Measurements from ENCODE around the gene PLK5. TPM values are rescaled to one million over a fixed set of nuclear protein-coding genes. Genes with fewer than 3 reads are reported as not detected.

PLK5 gene
- polyA plus RNA-seq, 1 donor from 2014 or later = 3.6 TPM

GRCh38 chr19:1505012-1505411 lies 18.9 kb upstream of the PLK5 start:
- H3K4me2 ChIP-seq (ENCODE audit: low read length) = no peak overlapping the region
- no peaks in the 10 kb centered on the region for H3K36me3 ChIP-seq (ENCODE audit: insufficient read depth, low read length)
- no peaks in the 10 kb centered on the region for H3K79me2 ChIP-seq (replicated peaks; ENCODE audit: insufficient read depth, low read length)
- H3K9ac ChIP-seq (ENCODE audit: low read length) = no peak overlapping the region
- H3K9me3 ChIP-seq (ENCODE audit: low read length) = no peaks in the 10 kb centered on the region
- no peak overlapping the region for H3K4me3 ChIP-seq (ENCODE audit: low read length)
- no peak for TF ChIP-seq SMC3 (conservative IDR thresholded peaks at IDR 0.05; ENCODE audit: poor library complexity)
- TF ChIP-seq TAF1 (IDR thresholded peaks at IDR 0.05; ENCODE audit: low read depth) = no peak
- H3K27ac ChIP-seq (ENCODE audit: low read length) = no peak overlapping the region
- no peak overlapping the region for H2AFZ ChIP-seq (ENCODE audit: low read depth, low read length)
- H3K9me2 ChIP-seq (ENCODE audit: insufficient read depth, low read length) = no peaks in the 10 kb centered on the region
- no peaks in the 10 kb centered on the region for H3F3A ChIP-seq (ENCODE audit: insufficient read depth, low read length, poor library complexity, severe bottlenecking)
- H4K20me1 ChIP-seq (ENCODE audit: insufficient read depth) = no peaks in the 10 kb centered on the region
- peaks cover 5% of the 10 kb centered on the region for H3K27me3 ChIP-seq (ENCODE audit: insufficient read depth, low read depth, low read length)

- TF ChIP-seq CTCF (IDR thresholded peaks at IDR 0.05; ENCODE audit: poor library complexity, severe bottlenecking) (no peak), EZH2 (IDR thresholded peaks at IDR 0.05; ENCODE audit: borderline replicate concordance, insufficient read depth, low read length, poor library complexity, severe bottlenecking) (no peak), SMC3 (conservative IDR thresholded peaks at IDR 0.05; ENCODE audit: poor library complexity) (no peak), RAD21 (conservative IDR thresholded peaks at IDR 0.05) (no peak)
- H2AFZ ChIP-seq (ENCODE audit: low read depth, low read length) = no peak overlapping the region
- no peak overlapping the region for H3K4me2 ChIP-seq (ENCODE audit: low read length)
- no peak overlapping the region for H3K27ac ChIP-seq (ENCODE audit: low read length)
- peaks cover 5% of the 10 kb centered on the region for H3K27me3 ChIP-seq (ENCODE audit: insufficient read depth, low read depth, low read length)
- no peak overlapping the region for H3K9ac ChIP-seq (ENCODE audit: low read length)
- H3K9me2 ChIP-seq (ENCODE audit: insufficient read depth, low read length) = no peaks in the 10 kb centered on the region
- H4K20me1 ChIP-seq (ENCODE audit: insufficient read depth) = no peaks in the 10 kb centered on the region
- no peaks in the 10 kb centered on the region for H3K79me2 ChIP-seq (replicated peaks; ENCODE audit: insufficient read depth, low read length)
- H3K36me3 ChIP-seq (ENCODE audit: insufficient read depth, low read length) = no peaks in the 10 kb centered on the region
- no peaks in the 10 kb centered on the region for H3K9me3 ChIP-seq (ENCODE audit: low read length)
- H3F3A ChIP-seq (ENCODE audit: insufficient read depth, low read length, poor library complexity, severe bottlenecking) = no peaks in the 10 kb centered on the region
- no peak overlapping the region for H3K4me3 ChIP-seq (ENCODE audit: low read length)
Measured at GRCh38 chr19:1505991-1506881, 17.6 kb upstream of the PLK5 start.

GRCh38 chr19:1507192-1507660 lies 16.7 kb upstream of the PLK5 start:
- TF ChIP-seq REST (IDR thresholded peaks at IDR 0.05; ENCODE audit: borderline replicate concordance) = no peak
- TF ChIP-seq CTCF (IDR thresholded peaks at IDR 0.05; ENCODE audit: poor library complexity, severe bottlenecking) = no peak
- TF ChIP-seq POLR2AphosphoS5 (IDR thresholded peaks at IDR 0.05) = no peak
- no peak for TF ChIP-seq MXI1 (conservative IDR thresholded peaks at IDR 0.05; ENCODE audit: poor library complexity, severe bottlenecking)
- no peak for TF ChIP-seq EZH2 (IDR thresholded peaks at IDR 0.05; ENCODE audit: borderline replicate concordance, insufficient read depth, low read length, poor library complexity, severe bottlenecking)
- TF ChIP-seq TAF1 (IDR thresholded peaks at IDR 0.05; ENCODE audit: low read depth) = no peak
- no peak for TF ChIP-seq EP300 (conservative IDR thresholded peaks at IDR 0.05; ENCODE audit: poor library complexity, severe bottlenecking)
- no peaks in the 10 kb centered on the region for H3K36me3 ChIP-seq (ENCODE audit: insufficient read depth, low read length)

More at GRCh38 chr19:1507192-1507660, 16.7 kb upstream of the PLK5 start:
- Histone ChIP-seq H3K4me3 (ENCODE audit: low read length) (peak overlapping the region; percentile 73), H3K9me3 (ENCODE audit: low read length) (no peaks in the 10 kb centered on the region), H4K20me1 (ENCODE audit: insufficient read depth) (no peaks in the 10 kb centered on the region), H3K4me2 (ENCODE audit: low read length) (no peak overlapping the region), H2AFZ (ENCODE audit: low read depth, low read length) (peak overlapping the region; percentile 30), H3K27me3 (ENCODE audit: insufficient read depth, low read depth, low read length) (peaks cover 13% of the 10 kb centered on the region), H3K79me2 (replicated peaks; ENCODE audit: insufficient read depth, low read length) (no peaks in the 10 kb centered on the region), H3F3A (ENCODE audit: insufficient read depth, low read length, poor library complexity, severe bottlenecking) (no peaks in the 10 kb centered on the region), H3K9ac (ENCODE audit: low read length) (peak overlapping the region; percentile 86), H3K9me2 (ENCODE audit: insufficient read depth, low read length) (no peaks in the 10 kb centered on the region), H3K27ac (ENCODE audit: low read length) (peak overlapping the region; percentile 95)
